ENCODE results near the gene TGFB2.

The TGFB2 gene

DNA sequence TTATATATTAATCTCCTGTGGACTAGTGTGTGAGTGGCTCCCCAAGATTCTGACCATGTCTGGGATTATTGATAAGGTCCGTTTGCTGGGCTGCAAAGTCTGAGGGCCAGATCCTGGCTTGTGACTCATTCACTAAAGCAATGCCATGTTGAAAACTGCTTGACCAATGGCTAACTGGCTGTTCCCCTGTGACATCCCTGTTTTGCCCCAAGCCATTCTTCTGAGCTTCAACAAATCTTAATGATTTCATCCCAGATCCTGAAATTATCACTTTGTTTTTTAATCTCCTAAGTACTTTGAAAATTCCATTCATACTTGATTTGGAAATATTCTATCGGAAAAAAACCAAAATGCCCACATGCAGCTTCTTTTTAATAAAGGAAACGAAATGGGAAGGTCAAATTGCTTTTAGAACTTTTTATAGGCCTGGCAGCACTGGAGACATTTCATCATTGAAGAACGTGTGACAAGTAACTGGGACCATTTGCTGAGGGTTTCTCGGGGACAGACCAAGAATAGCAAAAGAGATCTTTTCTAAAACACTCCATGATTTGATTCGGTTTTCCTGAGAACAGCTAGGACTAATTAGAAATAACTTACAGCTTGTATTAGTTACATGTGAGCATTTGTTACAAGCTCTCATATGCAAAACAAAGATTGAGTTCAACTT is 121.3 kb downstream of the TGFB2 start:
- DNase-seq: no peak

GRCh38 chr1:218467101-218468072 is 122.3 kb downstream of the TGFB2 start:
- DNase-seq: no peak

DNA sequence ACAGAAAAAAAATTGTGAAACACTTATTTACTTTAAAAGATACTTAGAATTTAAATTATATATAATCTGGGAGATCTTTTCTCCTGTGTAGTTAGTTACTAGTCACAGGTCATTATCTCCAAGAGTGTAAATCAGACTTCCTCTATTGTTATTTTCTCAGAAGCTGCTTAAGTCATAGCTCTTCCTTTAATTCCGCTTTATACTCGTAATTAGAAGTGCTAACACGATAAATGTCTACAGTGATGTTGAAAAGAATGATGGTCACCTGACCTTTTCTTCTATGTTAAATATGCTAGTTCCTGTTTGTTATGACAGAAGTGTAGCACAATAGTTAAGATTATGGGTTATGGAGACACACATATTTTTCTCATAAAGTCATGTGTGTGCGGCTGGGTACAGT is 123.6 kb downstream of the TGFB2 start:
- DNase-seq: no peak

- DNase-seq: no peak
These were observed 127.7 kb downstream of the TGFB2 start for GRCh38 chr1:218472885-218473284.

GRCh38 chr1:218473522-218473921 is 128.4 kb downstream of the TGFB2 start:
- DNase-seq: no peak

DNA sequence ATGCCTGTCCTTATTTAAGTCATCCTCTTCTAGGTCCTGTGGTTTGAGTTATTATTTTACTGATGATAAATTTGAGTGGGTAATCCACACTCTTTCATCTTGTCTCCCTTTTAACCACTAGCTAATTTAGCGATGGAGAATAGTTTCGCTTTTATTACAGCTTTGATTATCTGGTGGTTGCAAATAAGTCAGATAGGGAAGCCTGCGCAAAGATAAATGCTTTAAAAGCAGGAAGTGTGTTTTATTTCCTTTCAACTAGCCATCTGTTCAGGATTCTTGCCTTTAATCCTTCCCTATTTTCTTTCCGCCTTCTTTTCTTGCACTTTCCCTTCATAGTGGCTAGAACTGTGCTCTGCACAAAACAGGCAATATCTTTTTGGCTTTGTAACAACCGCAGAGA is 129.0 kb downstream of the TGFB2 start:
- no peak for DNase-seq

DNA sequence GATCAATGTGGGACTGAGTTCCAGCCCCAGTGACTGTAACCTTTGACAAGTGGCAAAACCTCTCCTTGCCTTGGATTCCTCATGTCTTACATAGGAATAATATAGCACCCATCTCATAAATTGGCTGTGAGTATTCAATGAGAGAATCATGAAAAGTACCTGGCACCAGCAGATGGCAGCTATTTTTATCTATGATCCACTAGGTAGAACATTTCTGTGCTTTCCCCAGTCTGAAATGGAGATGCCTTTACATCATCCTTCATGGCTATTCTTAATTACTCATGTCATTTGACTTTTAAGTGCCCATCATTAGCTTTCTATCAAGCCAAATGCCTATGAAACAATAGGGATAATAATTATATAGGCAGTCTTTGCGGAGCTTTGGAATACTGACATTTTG is 130.1 kb downstream of the TGFB2 start:
- no peak for DNase-seq

DNA sequence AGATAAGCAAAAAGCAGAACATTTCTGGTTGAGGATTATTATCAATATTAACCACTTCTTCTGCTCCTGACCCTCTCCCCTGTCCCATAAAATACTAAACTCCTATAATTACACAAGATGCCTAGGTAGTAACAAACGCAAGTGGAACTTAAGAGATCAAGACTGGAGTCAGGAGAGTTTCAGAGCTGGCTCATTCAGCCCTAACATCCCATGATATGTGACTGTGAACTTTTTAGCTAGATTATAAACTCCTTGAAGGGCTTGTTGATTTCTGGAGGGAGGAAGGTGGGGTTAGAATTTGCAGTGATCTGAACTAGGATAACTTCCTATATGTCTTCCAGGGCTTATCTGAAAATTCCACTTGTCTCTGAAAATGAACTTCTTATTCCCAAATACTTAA is 130.6 kb downstream of the TGFB2 start:
- DNase-seq: no peak

DNA sequence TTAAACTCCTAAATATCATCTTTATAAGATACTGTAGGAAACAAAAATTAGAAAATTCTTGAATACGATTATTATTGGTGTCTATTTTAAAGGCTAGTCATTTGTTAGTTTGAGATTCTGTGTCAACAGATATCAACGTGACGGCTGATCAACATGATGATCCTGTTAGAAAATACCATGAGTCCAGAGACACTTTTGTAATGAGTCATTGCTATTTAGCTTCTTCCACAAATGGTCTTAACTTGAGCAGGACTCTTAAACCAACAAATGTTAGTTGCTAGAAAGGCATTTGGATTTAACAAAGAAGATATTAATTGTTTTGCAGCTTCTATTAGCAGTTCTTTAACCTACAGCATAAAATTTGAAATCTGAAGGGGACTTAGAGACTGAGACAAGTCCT is 131.2 kb downstream of the TGFB2 start:
- DNase-seq: no peak

DNA sequence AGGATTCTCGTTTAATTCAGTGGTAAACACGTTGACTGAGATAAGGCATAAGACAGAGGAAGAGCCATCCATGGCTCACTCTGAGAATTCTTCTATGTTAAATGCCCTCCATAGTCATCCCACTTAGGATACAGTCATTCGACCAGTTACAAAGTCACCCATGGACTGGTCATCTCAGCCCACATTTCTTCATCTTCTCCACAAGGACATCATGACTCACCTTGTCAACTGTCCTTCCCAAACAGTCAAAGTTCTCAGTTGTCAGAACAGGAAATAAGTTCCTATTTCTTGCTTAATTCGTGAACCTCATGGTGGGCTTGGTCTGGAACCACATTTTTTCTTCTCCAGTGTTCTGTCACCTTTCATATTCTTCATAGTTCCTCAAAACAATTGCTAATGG is 133.2 kb downstream of the TGFB2 start:
- DNase-seq: no peak

GRCh38 chr1:218479436-218480115 is 134.4 kb downstream of the TGFB2 start:
- no peak for DNase-seq

- DNase-seq: no peak
These were observed 135.0 kb downstream of the TGFB2 start for GRCh38 chr1:218480137-218480536.

DNA sequence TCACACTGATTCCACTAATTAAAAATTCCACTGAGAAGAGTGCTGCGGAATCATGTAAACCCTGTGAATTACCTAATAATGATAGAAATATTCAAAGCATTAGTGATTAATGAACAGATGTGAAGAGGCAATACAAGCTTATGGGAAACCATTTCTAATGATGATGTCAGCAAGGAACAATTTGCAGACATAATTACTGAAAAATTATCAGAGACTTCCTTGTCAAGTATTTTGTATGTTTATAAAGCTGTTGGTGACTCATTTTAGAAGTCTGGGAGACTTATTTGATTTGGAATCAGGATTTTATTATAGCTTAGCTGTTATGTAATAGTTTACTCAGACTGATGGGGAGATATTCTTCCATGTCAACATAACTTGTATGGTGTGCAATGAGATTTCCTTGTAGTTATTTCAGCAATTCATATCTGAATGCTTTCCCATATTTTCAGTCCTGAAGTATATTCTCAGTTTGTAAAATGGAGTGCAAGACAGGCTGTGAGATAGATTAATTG is 135.5 kb downstream of the TGFB2 start:
- no peak for DNase-seq

- no peak for DNase-seq
These were observed 136.1 kb downstream of the TGFB2 start for GRCh38 chr1:218481116-218481775.

DNA sequence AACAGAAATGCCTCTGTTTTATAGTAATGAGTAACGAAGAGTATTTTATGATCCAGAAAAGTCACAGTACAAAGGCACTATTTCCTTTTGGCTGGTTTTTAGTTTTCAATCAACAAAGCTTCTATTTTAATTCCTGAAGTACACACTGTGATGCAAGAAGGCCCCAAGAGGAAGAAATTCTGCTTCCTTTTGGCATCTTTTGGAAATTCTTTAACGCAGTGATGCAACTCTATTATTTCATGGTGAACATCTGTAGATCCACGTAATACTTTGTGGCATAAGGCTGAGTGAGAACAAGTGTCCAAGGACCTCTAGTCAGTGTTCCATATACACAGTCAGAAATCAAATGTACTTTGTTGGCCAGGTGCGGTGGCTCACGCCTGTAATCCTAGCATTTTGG is 137.5 kb downstream of the TGFB2 start:
- no peak for DNase-seq

DNA sequence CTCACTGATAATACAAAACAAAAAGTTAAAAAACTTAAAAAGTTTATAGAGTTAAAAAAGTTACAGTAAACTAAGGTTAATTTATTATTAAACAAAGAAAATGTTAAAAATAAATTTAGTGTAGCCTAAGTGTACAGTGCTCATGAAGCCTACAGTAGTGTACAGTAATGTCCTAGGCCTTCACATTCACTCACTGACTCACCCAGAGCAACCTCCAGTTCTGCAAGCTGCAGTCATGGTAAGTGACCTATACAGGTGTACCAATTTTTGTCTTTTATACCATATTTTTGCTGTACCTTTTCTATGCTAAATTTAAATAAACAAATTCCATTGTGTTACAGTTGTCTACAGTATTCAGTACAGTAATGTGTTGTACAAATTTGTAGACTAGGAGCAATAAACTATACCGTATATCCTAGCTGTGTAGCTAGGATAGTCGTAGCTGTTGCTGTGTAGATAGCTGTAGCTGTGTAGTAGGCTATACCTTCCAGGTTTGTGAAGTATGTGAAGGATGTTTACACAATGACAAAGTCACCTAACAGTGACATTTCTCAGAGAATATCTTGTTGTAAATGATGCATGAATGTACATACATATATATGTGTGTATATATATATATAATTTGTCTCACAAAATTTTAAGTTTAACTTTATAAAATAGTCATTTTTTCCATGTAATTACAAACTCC is 140.2 kb downstream of the TGFB2 start:
- no peak for DNase-seq

DNA sequence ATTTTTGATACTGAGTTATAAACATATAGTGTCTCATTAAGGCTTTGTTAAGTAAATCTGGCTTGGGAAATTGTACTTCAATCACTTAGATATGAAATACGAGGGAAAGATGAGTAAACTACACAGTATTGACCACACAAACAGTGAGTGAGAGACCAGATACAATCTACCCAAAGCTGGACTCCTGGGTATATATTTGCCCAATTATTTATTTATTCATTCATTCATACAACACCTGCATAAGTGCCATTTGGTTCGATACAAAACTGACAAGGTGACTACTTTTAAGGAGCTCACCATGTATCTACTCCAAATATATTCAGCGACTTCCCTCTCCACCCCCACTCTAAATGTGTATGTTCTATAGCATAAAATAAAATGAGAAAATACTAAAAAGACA is 143.4 kb downstream of the TGFB2 start:
- no peak for DNase-seq

DNA sequence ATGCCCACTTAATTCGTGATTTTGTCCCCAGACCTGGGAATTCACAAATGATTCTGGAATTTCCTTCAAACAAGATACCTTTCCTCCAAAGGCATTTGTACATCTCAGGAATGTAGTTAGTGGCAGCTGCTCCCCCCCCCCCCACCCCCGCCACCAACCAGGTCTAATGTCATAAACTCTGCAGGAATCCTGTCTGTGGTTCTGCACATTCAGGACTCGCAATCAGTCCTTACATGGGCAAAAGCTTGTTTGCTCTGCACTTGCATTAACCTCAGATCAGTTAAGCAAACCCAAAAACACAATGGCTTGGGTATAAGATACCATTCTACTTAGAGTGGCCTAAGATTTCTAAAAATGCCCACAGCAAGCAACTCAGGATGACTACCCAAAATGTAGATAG is 143.8 kb downstream of the TGFB2 start:
- DNase-seq: no peak

DNA sequence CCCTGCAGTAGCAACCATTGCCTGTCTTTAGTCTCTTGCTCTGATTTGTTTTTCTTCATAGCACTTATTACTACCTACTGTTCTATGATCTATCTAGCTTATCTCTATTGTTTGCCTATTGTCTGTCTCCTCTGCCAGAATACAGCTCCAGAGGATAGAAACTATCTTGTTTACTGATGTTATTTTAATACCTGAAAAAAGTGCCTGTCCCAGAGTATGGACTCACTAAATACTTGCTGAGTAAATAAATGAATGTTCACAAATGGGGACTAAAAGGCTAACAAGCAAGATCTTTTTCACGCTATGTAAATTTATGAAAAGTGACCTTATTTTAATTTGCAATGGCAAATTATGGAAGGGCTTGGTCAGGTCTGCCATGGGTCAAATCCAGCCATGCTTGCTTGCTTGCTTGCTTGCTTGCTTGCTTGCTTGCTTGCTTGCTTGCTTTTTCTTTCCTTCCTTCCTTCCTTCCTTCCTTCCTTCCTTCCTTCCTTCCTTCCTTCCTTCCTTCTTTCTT is 145.3 kb downstream of the TGFB2 start:
- DNase-seq: no peak

DNA sequence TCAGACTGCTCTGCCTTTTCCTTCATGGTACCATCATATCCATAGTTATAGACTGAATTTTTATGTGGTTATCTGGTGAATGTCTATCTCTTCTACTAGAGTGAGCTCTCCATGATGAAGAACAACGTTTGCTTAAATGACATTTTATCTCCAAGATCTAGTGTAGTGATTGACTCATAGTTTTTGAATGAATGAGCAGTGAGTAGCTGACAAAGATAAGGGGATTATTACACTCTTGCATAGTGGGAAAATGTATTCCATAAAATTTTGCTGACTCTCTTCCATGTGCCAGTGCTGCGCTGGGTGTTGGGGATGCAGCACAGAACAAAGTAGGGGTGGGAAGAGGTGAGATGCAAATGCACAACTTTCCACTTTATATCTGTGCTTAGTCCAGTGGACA is 147.7 kb downstream of the TGFB2 start:
- DNase-seq: no peak

GRCh38 chr1:218493986-218494385 is 148.8 kb downstream of the TGFB2 start:
- DNase-seq: no peak
